Renal cortex interstitium (tissue), 11 donors: ENCODE results near the gene GASK1B. TPM values are rescaled to one million over a fixed set of nuclear protein-coding genes. Genes with fewer than 3 reads are reported as not detected.

Source experiments
- DNase-seq, 11 donors: peaks; one replicate each; pipeline ENCODE4 v3.0.0-alpha.2; 2013; ENCODE audit warnings: low read depth in 9 of 11, low spot score in 4 of 11; ENCODE audit errors: extremely low read depth in 1 of 11
- polyA plus RNA-seq, 3 donors: library from polyadenylated mRNA; unstranded; fragments of 120-200 nt; gene quantifications; one replicate each; pipeline ENCODE4 v1.2.1, GENCODE V29; 2013; ENCODE audit not compliant: insufficient read length in 3 of 3

GASK1B gene
- polyA plus RNA-seq, 3 donors = 27.2 to 37.4 (median 36.1) TPM

DNA sequence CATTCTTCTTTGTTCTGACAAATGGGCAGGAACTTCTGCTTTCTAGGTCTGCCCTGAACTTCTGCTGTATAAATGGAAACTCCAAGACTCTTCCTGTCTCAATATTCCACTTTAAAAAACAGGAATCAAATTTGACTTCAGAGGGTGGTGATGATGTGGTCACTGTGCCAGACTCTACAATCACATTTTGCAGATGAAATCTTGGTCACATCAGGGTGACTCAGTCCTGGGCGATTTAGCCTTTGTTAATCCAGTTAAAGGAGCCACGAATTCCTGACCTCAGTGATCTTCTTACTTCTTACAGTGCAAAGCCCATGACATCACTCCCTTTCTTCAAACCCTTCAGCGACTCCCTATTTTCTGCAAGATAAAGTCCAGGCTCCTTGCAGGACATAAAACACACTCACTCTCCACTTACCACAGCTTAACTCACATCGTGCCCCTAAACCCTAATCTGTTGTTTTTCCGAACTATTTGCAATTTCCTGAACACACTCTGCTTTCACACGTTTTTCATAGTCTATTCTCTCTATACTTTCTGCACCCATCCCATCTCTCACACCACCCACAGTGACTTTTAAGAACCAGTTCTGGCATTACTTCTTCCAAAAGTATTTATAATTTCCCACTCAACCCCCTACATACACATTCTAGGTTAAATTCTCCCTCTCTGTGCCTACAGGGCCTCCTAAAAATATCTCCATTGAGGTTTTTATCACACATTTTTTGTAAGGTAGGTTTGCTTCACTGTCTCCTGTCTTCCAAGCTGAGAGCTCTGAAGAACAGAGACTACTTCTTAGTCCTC is 11.1 kb downstream of the GASK1B start:
- DNase-seq = peak in 1 of 11 donors; percentile 21

- DNase-seq = no peak
Observed at GRCh38 chr4:158159718-158160094, 13.1 kb downstream of the GASK1B start.

- no peak for DNase-seq
Observed at GRCh38 chr4:158159054-158159717, 13.6 kb downstream of the GASK1B start.

DNA sequence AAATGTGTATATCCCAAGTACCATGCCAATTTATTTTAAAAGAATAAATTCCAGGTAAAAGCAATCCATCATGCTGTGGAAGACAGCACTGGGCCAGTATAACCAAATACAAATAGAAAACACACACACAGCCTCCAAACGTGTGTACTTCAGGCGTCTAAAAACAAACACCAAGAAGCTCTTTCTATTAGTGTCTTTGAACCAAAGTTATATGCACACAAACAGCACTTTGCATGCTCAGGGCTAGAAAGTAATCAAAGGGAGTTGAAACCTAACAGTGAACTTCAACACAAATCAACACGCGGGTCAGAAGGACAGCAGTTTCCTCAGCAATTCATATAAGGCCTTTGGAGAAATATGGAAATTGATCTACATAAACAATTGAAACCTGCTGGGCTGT is 15.4 kb downstream of the GASK1B start:
- no peak for DNase-seq

- no peak for DNase-seq
Observed at GRCh38 chr4:158155656-158156356, 17.0 kb downstream of the GASK1B start.

DNA sequence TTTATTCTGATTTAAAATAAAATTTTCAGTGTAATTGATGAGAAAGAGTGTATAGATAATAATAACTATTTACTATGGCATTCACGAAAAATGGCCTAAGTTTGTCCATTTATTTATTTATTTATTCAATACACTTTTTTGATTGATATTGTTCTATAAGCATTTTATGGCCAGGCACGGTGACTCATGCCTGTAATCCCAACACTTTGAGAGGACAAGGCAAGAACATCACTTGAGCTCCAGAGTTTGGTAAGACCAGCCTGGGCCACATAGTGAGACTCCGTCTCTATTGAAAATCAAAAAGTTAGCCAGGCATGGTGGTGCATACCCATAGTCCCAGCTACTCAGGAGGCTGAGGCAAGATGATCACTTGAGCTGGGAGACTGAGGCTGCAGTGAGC is 25.7 kb downstream of the GASK1B start:
- DNase-seq = no peak

DNA sequence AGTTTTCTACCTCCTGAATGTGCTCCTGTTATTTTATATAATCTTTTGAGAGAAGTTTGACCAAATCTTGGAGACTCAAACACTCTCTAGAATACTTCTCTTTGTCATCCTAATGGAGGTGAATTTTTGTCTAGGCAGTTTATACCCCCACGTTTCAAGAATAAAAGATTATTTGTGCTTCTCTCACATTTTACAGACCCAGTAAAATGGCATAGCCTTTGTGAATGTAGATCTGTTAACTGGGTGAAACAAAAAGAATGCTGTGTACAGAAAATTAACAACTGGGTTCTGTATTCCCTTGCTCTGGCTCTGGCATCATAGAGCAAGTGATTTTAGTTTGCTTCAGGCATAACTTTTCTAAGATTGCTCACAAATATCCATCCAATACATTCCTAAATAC is 26.1 kb downstream of the GASK1B start:
- DNase-seq = no peak

- DNase-seq = no peak
Observed at GRCh38 chr4:158139086-158139485, 33.7 kb downstream of the GASK1B start.

GRCh38 chr4:158134222-158134621 is 38.6 kb downstream of the GASK1B start:
- DNase-seq = no peak

GRCh38 chr4:158133551-158133950 is 39.3 kb downstream of the GASK1B start:
- no peak for DNase-seq

DNA sequence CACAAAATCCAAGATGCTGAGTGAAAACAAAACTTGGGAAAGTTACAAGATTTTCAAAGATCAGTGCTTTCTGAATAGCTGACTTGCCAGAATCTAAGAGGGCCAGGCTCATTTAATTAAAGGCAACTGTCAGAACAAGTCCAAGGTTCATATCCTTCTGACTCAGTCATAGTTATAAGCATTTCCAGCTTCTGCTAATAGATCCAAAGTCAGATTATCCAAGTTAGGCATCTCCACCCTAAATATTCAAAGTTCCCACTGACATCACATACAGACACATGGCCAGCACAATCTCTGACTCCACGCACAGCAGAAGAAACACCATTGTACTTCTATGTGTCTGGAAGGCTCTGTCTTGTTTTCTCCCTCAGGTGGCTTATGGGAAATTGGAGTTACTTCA is 41.8 kb downstream of the GASK1B start:
- peak in 1 of 11 donors; percentile 9 for DNase-seq

GRCh38 chr4:158130204-158130603 is 42.6 kb downstream of the GASK1B start:
- DNase-seq = no peak

DNA sequence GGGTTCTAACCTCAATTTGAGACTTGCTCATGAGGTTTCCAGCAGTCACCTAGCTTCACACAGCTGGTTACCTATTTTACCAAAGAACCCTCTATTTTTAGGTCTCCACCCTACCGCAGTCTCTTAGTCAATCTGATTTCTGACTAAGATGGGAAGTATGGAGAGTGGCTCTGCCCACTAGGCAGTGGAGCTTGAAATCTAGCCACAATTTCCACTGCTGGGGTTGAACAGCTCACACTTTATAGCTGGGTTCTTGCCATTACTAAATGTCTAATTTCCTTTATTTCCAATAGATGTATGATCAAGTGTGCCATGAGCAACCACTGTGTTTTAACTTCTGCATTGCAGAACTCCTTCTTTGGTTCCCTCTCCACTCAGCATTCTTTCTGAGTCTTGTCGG is 43.1 kb downstream of the GASK1B start:
- DNase-seq = no peak

DNA sequence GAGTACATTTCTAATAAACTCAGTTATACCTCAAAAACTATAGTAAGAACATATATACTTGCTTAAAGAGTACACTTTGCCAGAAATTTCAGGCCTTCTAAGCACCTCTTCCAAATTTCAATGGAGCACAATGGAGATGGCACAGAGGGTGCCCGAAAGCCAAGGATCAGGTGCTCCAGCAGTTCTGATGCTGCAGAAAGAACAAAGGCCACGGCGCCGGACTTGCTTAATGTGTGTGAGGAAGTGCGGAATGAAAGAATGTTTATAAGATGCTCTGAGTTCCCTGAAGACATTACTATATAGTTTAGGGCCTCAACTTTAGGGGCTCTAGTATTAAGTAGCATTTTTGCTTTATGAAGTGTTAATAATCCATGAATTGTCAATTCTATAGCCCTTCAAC is 44.3 kb downstream of the GASK1B start:
- no peak for DNase-seq

DNA sequence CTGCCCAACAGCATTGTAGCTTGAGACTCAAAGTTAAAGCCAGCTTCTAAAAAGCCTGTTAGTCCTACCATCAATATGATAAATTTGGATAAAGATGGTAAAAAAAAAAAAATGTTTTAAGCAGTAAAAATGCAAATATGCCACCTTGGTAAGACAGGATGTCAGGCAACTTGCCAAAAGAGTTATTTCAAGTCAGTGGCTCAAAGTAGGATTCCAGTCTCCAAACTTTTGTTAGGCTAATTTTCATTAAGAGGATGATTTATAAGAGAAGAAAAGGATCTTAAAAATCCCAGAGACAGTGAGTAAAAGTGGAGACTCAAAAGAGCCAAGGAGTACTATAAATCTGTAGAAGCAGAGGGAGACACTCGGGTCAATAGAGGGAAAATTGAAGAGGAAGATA is 47.5 kb downstream of the GASK1B start:
- DNase-seq = no peak

Other genes with a start within 250 kb of the GASK1B start
- 1 to 10 TPM; 4.0 to 5.5 (median 5.0) TPM for gene TMEM144, start 37.5 kb upstream of the GASK1B start, polyA plus RNA-seq